Neural progenitor cell (in vitro differentiated cells): ENCODE measurements around the gene FCF1.

Experiments used
- CTCF ChIP-seq: fragments of 200-600 bp; sonication (generic); IDR thresholded peaks from 2 replicates; pipeline ENCODE4 v1.5.1; 2017; ENCODE audit warnings: antibody characterized with exemption, mild to moderate bottlenecking
- EZH2phosphoT487 ChIP-seq: fragments of 200-600 bp; sonication (generic); IDR thresholded peaks from 2 replicates; pipeline ENCODE4 v1.6.1; 2017; ENCODE audit warnings: antibody characterized with exemption

DNA sequence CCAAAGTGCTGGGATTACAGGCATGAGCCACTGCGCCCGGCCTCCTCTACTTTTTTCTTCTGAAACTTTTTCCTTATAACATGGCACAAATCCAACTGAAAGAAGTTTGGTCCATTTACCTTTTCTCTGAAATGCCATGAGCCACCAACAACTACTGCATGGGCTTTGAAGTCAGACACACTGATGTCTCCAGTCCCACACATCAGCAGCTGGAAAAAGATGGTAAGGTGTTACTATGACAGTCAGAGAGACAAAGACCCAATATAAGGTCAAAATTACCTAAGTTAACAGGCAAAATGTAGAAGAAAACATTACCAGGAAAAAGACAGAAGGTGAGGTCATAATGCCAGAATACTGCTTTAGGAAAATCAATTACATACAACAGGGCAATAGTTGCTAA, 48.2 kb upstream of the FCF1 start:
- TF ChIP-seq CTCF (no peak), EZH2phosphoT487 (no peak)
